CD14-positive monocyte (primary cell): ENCODE results near the gene CHFR. TPM values are rescaled to one million over a fixed set of nuclear protein-coding genes. Genes with fewer than 3 reads are reported as not detected.

Experiments
- DNase-seq, 3 donors: peaks; one replicate each; pipeline ENCODE4 v3.0.0-alpha.2; 2011 to 2022
- H2AFZ ChIP-seq: 2 replicates; pipeline ENCODE4 v1.6.0; 2012; ENCODE audit warnings: mild to moderate bottlenecking, low read depth, low read length, inconsistent platforms; ENCODE audit not compliant: insufficient read depth, poor library complexity, severe bottlenecking
- H3K27ac ChIP-seq, 2 donors: 1 replicate in 1 of 2; 2 replicates in 1 of 2; pipeline ENCODE4 v1.5.1; 2012 to 2013; ENCODE audit warnings: low read length in 2 of 2, control low read depth in 1 of 2, inconsistent platforms in 1 of 2, low read depth in 1 of 2, mild to moderate bottlenecking in 1 of 2
- H3K27me3 ChIP-seq, 2 donors: one replicate each; pipeline versions ENCODE4 v1.6.0 to v1.6.1; 2011 to 2013; ENCODE audit warnings: low read length in 2 of 2; ENCODE audit not compliant: control insufficient read depth in 2 of 2, insufficient read depth in 2 of 2
- H3K36me3 ChIP-seq, 2 donors: replicated peaks in 1 of 2; 1 replicate in 1 of 2; 2 replicates in 1 of 2; pipeline versions ENCODE4 v1.5.1 to v1.6.1; 2012 to 2013; ENCODE audit warnings: low read length in 2 of 2, control low read depth in 1 of 2, inconsistent platforms in 1 of 2, mild to moderate bottlenecking in 1 of 2; ENCODE audit not compliant: insufficient read depth in 2 of 2, control insufficient read depth in 1 of 2
- H3K4me1 ChIP-seq, 2 donors: 1 replicate in 1 of 2; 2 replicates in 1 of 2; pipeline versions ENCODE4 v1.5.1 to v1.6.1; 2012 to 2013; ENCODE audit warnings: low read length in 2 of 2, control low read depth in 1 of 2, inconsistent platforms in 1 of 2, mild to moderate bottlenecking in 1 of 2, moderate library complexity in 1 of 2; ENCODE audit not compliant: insufficient read depth in 2 of 2, control insufficient read depth in 1 of 2
- H3K4me2 ChIP-seq: replicated peaks from 2 replicates; pipeline ENCODE3; 2012; ENCODE audit warnings: low read length, moderate library complexity, mild to moderate bottlenecking; ENCODE audit not compliant: poor library complexity, severe bottlenecking; ENCODE audit errors: extremely low read depth
- H3K4me3 ChIP-seq, 3 experiments: fragments of 200-600 bp in 1 of 3; sonication (generic) in 1 of 3; replicated peaks in 1 of 3; 1 replicate in 2 of 3; 2 replicates in 1 of 3; pipeline ENCODE4 v1.5.1; 2011 to 2013; ENCODE audit warnings: low read length in 3 of 3, mild to moderate bottlenecking in 3 of 3, control low read depth in 2 of 3, low read depth in 2 of 3, inconsistent platforms in 1 of 3, moderate library complexity in 1 of 3
- H3K79me2 ChIP-seq: 2 replicates; pipeline ENCODE4 v1.6.0; 2012; ENCODE audit warnings: mild to moderate bottlenecking, control low read depth, inconsistent platforms, low read length, moderate library complexity; ENCODE audit not compliant: insufficient read depth
- H3K9ac ChIP-seq: 2 replicates; pipeline ENCODE4 v1.6.0; 2017; ENCODE audit warnings: low read length, mild to moderate bottlenecking; ENCODE audit not compliant: insufficient read depth, poor library complexity, severe bottlenecking
- H3K9me3 ChIP-seq, 2 donors: replicated peaks in 1 of 2; 1 replicate in 1 of 2; 2 replicates in 1 of 2; pipeline versions ENCODE4 v1.5.1 to v1.6.1; 2012 to 2013; ENCODE audit warnings: low read length in 2 of 2, control low read depth in 1 of 2; ENCODE audit not compliant: control insufficient read depth in 1 of 2, insufficient read depth in 1 of 2
- H4K20me1 ChIP-seq: 2 replicates; pipeline ENCODE4 v1.6.0; 2012; ENCODE audit warnings: mild to moderate bottlenecking, low read length, control low read depth, moderate library complexity; ENCODE audit not compliant: insufficient read depth
- H3K27ac Mint-ChIP-seq, 7 donors: one replicate each; pipeline ENCODE4 v1.8.0; 2020; ENCODE audit warnings: mild to moderate bottlenecking in 7 of 7, mixed read lengths in 7 of 7, moderate library complexity in 6 of 7, inconsistent platforms in 2 of 7
- H3K27me3 Mint-ChIP-seq, 3 donors: one replicate each; pipeline ENCODE4 v1.8.0; 2021 to 2022; ENCODE audit warnings: low read depth in 3 of 3, mild to moderate bottlenecking in 3 of 3, mixed read lengths in 3 of 3, moderate library complexity in 3 of 3, inconsistent platforms in 1 of 3
- H3K36me3 Mint-ChIP-seq, 2 donors: one replicate each; pipeline ENCODE4 v1.8.0; 2020; ENCODE audit warnings: mixed read lengths in 2 of 2, inconsistent platforms in 1 of 2, mild to moderate bottlenecking in 1 of 2
- H3K4me1 Mint-ChIP-seq: one replicate; pipeline ENCODE4 v1.8.0; 2020; ENCODE audit warnings: mild to moderate bottlenecking, mixed read lengths
- H3K4me3 Mint-ChIP-seq, 2 donors: one replicate each; pipeline ENCODE4 v1.8.0; 2020; ENCODE audit warnings: mild to moderate bottlenecking in 2 of 2, mixed read lengths in 2 of 2, moderate library complexity in 1 of 2
- H3K9me3 Mint-ChIP-seq, 7 donors: one replicate each; pipeline ENCODE4 v1.8.0; 2020 to 2022; ENCODE audit warnings: mixed read lengths in 7 of 7, mild to moderate bottlenecking in 6 of 7, moderate library complexity in 6 of 7, inconsistent platforms in 2 of 7
- WGBS: methylation state at CpG from one replicate; pipeline ENCODE4 v1.1.5; 2013; ENCODE audit warnings: missing lambda C conversion rate; ENCODE audit not compliant: insufficient coverage; 5-methylcytosine and 5-hydroxymethylcytosine counted together
- intact Hi-C, 2 donors: fragments of 100-400 bp; cut with micrococcal nuclease; formaldehyde crosslinking; loops; one replicate each; pipeline versions ENCODE4 v1.15.0 to v1.15.1; 2023
- polyA plus RNA-seq, 3 donors: library from polyadenylated mRNA; depleted of rRNA in 1 of 3; unstranded in 2 of 3; stranded (reverse) in 1 of 3; fragments of 300-500 nt in 2 of 3; fragments of >200 nt in 1 of 3; fragmentation: Illumina TruSeq in 2 of 3; gene quantifications; 1 replicate in 2 of 3; 2 replicates in 1 of 3; pipeline ENCODE4 v1.2.3, GENCODE V29; 2012 to 2021
- TF ChIP-seq, protein P1 (sequence below): fragments of 200-600 bp; IDR thresholded peaks from one replicate; pipeline ENCODE4 v1.8.0; 2022; ENCODE audit warnings: antibody characterized with exemption, mild to moderate bottlenecking

The CHFR gene
- polyA plus RNA-seq, 3 donors = 28.0 to 76.3 (median 39.3) TPM

DNA sequence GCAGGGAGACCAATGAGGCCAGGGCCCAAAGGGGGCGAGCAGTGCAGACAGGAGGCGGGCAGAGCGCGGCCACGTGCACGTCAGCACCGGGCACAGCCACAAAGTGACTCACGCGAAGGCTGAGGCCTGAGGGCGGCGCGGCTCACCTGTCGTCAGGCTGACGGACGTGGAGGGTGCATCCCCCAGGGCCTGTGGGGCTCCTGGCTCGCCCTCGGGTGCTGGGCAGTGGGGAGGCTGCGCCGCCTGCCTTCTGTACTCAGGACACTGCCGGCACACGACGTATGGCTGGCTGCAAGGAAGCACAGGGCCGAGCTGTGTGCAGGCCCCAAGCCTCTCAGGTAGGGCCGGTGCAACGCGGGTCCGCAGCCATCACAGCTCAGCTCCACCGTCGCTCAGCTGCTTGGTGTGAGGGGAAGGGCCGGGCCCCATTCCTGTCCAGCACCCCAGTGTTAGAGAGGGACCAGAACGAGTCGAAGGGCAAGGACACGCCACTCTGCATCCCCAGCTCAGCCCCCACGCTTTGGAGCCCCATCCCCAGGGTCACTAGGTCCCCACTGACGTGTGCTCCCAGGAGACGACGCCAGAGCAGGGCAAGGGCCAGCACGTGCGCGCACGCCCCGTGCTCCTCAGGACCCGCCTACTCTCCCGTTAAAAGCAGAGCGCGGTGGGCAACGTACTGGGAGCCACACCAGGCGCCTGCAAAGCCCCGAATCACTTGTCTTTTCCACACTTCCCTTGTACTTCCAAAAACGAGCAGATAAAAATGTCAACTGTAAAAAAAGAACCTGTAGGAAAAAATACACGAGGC lies 33.9 kb downstream of the CHFR start:
- Mint-ChIP-seq H3K27me3 (no peaks in the 10 kb centered on the region), H3K36me3 (peaks cover 75 to 94% of the 10 kb centered on the region in 2 donors), H3K27ac (peak overlapping the region in 1 of 7 donors; percentile 33), H3K4me3 (peak overlapping the region in 1 of 2 donors; percentile 35), H3K9me3 (peaks cover 0 to 6% (median 0%) of the 10 kb centered on the region in 7 donors), H3K4me1 (no peaks in the 10 kb centered on the region)
- Histone ChIP-seq H3K4me1 (no peaks in the 10 kb centered on the region), H4K20me1 (peaks cover 5% of the 10 kb centered on the region), H3K4me2 (no peak overlapping the region), H3K79me2 (no peaks in the 10 kb centered on the region), H3K27ac (no peak overlapping the region), H3K36me3 (peaks cover 92 to 97% of the 10 kb centered on the region in 2 donors), H3K9ac (no peak overlapping the region), H2AFZ (no peak overlapping the region), H3K9me3 (no peaks in the 10 kb centered on the region), H3K4me3 (no peak overlapping the region), H3K27me3 (no peaks in the 10 kb centered on the region)
- TF ChIP-seq, protein P1, sequence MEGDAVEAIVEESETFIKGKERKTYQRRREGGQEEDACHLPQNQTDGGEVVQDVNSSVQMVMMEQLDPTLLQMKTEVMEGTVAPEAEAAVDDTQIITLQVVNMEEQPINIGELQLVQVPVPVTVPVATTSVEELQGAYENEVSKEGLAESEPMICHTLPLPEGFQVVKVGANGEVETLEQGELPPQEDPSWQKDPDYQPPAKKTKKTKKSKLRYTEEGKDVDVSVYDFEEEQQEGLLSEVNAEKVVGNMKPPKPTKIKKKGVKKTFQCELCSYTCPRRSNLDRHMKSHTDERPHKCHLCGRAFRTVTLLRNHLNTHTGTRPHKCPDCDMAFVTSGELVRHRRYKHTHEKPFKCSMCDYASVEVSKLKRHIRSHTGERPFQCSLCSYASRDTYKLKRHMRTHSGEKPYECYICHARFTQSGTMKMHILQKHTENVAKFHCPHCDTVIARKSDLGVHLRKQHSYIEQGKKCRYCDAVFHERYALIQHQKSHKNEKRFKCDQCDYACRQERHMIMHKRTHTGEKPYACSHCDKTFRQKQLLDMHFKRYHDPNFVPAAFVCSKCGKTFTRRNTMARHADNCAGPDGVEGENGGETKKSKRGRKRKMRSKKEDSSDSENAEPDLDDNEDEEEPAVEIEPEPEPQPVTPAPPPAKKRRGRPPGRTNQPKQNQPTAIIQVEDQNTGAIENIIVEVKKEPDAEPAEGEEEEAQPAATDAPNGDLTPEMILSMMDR = no peak
- intact Hi-C loops = no loop called here
- DNase-seq = no peak
- WGBS = 96% methylated on average over 49 of the region's 51 CpGs

DNA sequence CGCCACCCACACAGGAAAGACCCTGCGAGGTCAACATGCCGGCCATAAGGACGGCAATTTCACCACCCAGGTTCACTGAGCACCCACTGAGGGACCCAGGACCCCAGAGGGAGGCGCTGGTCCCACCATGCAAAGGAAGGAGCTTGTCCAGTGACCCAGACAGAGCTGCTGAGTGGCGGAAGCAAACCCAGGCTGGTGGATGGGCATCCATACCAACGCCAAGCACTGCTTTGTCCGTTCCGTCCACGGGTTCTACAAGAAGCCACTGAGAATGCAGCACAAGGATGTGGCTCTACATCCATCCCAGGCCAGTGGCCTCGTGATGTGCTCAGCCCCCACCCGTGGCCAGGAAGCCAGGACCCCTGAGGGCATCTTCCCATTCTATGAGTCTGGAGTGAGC lies 34.9 kb downstream of the CHFR start:
- H3K27ac Mint-ChIP-seq = peak overlapping the region in 3 of 7 donors; percentile 15 to 46 (median 33)
- no peaks in the 10 kb centered on the region for H3K27me3 Mint-ChIP-seq

More for the DNA sequence above, 34.9 kb downstream of the CHFR start:
- Histone ChIP-seq H3K27ac (no peak overlapping the region), H3K4me2 (no peak overlapping the region), H3K27me3 (no peaks in the 10 kb centered on the region), H3K9ac (no peak overlapping the region), H3K4me3 (no peak overlapping the region), H4K20me1 (peaks cover 5% of the 10 kb centered on the region), H2AFZ (no peak overlapping the region), H3K79me2 (no peaks in the 10 kb centered on the region), H3K36me3 (peaks cover 93 to 97% of the 10 kb centered on the region in 2 donors), H3K4me1 (no peaks in the 10 kb centered on the region), H3K9me3 (no peaks in the 10 kb centered on the region)
- DNase-seq = no peak
- intact Hi-C loops = no loop called here
- H3K36me3 Mint-ChIP-seq = peaks cover 76 to 94% of the 10 kb centered on the region in 2 donors
- H3K9me3 Mint-ChIP-seq = peaks cover 0 to 3% (median 0%) of the 10 kb centered on the region in 7 donors
- H3K4me1 Mint-ChIP-seq = no peaks in the 10 kb centered on the region
- H3K4me3 Mint-ChIP-seq = no peak overlapping the region
- TF ChIP-seq, protein P1 = no peak
- whole genome bisulfite sequencing = 100% methylated on average over 11 of the region's 12 CpGs
